HepG2 (cell line): ENCODE results near the gene SDF2. TPM values are rescaled to one million over a fixed set of nuclear protein-coding genes. Genes with fewer than 3 reads are reported as not detected.

Source experiments
- ADNP ChIP-seq: sonication (generic); formaldehyde crosslinking; IDR thresholded peaks from 2 replicates; pipeline ENCODE4 v1.4.0; 2020; ENCODE audit warnings: missing genetic modification reagents
- ISL2 ChIP-seq: sonication (generic); formaldehyde crosslinking; IDR thresholded peaks from 2 replicates; pipeline ENCODE4 v1.5.0; 2020; ENCODE audit warnings: missing genetic modification reagents
- KDM4B ChIP-seq: sonication (generic); formaldehyde crosslinking; IDR thresholded peaks from 2 replicates; pipeline ENCODE4 v1.4.0; 2020; ENCODE audit warnings: missing genetic modification reagents
- MEIS2 ChIP-seq: sonication (generic); formaldehyde crosslinking; IDR thresholded peaks from 2 replicates; pipeline ENCODE4 v1.9.0; 2021; ENCODE audit warnings: mild to moderate bottlenecking, missing genetic modification reagents
- NFKBIZ ChIP-seq: IDR thresholded peaks from 2 replicates; pipeline ENCODE4 v1.6.1; 2018; ENCODE audit warnings: missing genetic modification reagents, missing compliant biosample characterization
- RELA ChIP-seq: sonication (generic); formaldehyde crosslinking; IDR thresholded peaks from 2 replicates; pipeline ENCODE4 v1.4.0; 2020; ENCODE audit warnings: missing genetic modification reagents
- SCMH1 ChIP-seq: sonication (generic); formaldehyde crosslinking; IDR thresholded peaks from 2 replicates; pipeline ENCODE4 v1.9.0; 2021; ENCODE audit warnings: missing genetic modification reagents, mild to moderate bottlenecking, borderline replicate concordance
- ZNF253 ChIP-seq: sonication (generic); formaldehyde crosslinking; IDR thresholded peaks from 2 replicates; pipeline ENCODE4 v1.8.0; 2022; ENCODE audit warnings: mild to moderate bottlenecking, missing genetic modification reagents, borderline replicate concordance
- ZNF256 ChIP-seq: sonication (generic); formaldehyde crosslinking; conservative IDR thresholded peaks from 2 replicates; pipeline ENCODE4 v1.4.0; 2020; ENCODE audit warnings: missing genetic modification reagents
- ZNF33A ChIP-seq: sonication (generic); formaldehyde crosslinking; IDR thresholded peaks from 2 replicates; pipeline ENCODE4 v1.5.1; 2020; ENCODE audit warnings: missing genetic modification reagents, mild to moderate bottlenecking, moderate library complexity, borderline replicate concordance
- ZNF350 ChIP-seq: sonication (generic); formaldehyde crosslinking; IDR thresholded peaks from 2 replicates; pipeline ENCODE4 v1.4.0; 2020; ENCODE audit warnings: mild to moderate bottlenecking, low read depth, missing genetic modification reagents, borderline replicate concordance
- ZNF567 ChIP-seq: sonication (generic); formaldehyde crosslinking; IDR thresholded peaks from 2 replicates; pipeline ENCODE4 v1.8.1; 2023; ENCODE audit warnings: mild to moderate bottlenecking, missing genetic modification reagents, borderline replicate concordance
- ZNF724P ChIP-seq: sonication (generic); formaldehyde crosslinking; IDR thresholded peaks from 2 replicates; pipeline ENCODE4 v1.8.0; 2022; ENCODE audit warnings: missing genetic modification reagents, borderline replicate concordance
- ZNF772 ChIP-seq: sonication (generic); formaldehyde crosslinking; IDR thresholded peaks from 2 replicates; pipeline ENCODE4 v1.5.0; 2020; ENCODE audit warnings: mild to moderate bottlenecking, missing genetic modification reagents
- polyA plus RNA-seq, 8 experiments: library from polyadenylated mRNA; depleted of rRNA in 3 of 8; stranded (reverse) in 7 of 8; unstranded in 1 of 8; fragments of >200 nt; fragmentation: Illumina TruSeq in 4 of 8; extraction: Trizol in 4 of 8; gene quantifications; 2 replicates each; pipeline versions ENCODE4 v1.2.1 to v1.2.3, GENCODE V29; 2011 to 2016; ENCODE audit warnings: low read depth in 4 of 8, missing spikeins in 1 of 8, mixed read lengths in 1 of 8; ENCODE audit not compliant: insufficient read depth in 1 of 8
- total RNA-seq, 5 experiments: library from RNA; depleted of rRNA; stranded (reverse); fragments of >200 nt; fragmentation: Illumina TruSeq; extraction: Trizol; gene quantifications; 2 replicates each; pipeline ENCODE4 v1.2.3, GENCODE V29; 2016; ENCODE audit warnings: low read depth in 1 of 5
- TF ChIP-seq, protein P1 (sequence below): sonication (generic); formaldehyde crosslinking; IDR thresholded peaks from 2 replicates; pipeline ENCODE4 v1.9.0; 2021; ENCODE audit warnings: missing genetic modification reagents, borderline replicate concordance
- TF ChIP-seq, protein P2 (sequence below): sonication (generic); formaldehyde crosslinking; conservative IDR thresholded peaks from 2 replicates; pipeline ENCODE4 v1.4.0; 2020; ENCODE audit warnings: missing genetic modification reagents
- TF ChIP-seq, protein P3 (sequence below): sonication (generic); formaldehyde crosslinking; IDR thresholded peaks from 2 replicates; pipeline ENCODE4 v1.5.1; 2020; ENCODE audit warnings: mild to moderate bottlenecking, missing genetic modification reagents
- TF ChIP-seq, protein P4 (sequence below): sonication (generic); formaldehyde crosslinking; IDR thresholded peaks from 2 replicates; pipeline ENCODE4 v1.4.0; 2020; ENCODE audit warnings: mild to moderate bottlenecking, missing genetic modification reagents
- TF ChIP-seq, protein P5 (sequence below): sonication (generic); formaldehyde crosslinking; IDR thresholded peaks from 2 replicates; pipeline ENCODE4 v1.4.0; 2020; ENCODE audit warnings: low read depth, mild to moderate bottlenecking, missing genetic modification reagents

SDF2 gene
- total and polyA plus RNA-seq, 2 of the 13 experiments (the other 11 are each of a cell fraction or from before 2014, with no cell fraction given): 58.2 to 58.4 TPM

DNA sequence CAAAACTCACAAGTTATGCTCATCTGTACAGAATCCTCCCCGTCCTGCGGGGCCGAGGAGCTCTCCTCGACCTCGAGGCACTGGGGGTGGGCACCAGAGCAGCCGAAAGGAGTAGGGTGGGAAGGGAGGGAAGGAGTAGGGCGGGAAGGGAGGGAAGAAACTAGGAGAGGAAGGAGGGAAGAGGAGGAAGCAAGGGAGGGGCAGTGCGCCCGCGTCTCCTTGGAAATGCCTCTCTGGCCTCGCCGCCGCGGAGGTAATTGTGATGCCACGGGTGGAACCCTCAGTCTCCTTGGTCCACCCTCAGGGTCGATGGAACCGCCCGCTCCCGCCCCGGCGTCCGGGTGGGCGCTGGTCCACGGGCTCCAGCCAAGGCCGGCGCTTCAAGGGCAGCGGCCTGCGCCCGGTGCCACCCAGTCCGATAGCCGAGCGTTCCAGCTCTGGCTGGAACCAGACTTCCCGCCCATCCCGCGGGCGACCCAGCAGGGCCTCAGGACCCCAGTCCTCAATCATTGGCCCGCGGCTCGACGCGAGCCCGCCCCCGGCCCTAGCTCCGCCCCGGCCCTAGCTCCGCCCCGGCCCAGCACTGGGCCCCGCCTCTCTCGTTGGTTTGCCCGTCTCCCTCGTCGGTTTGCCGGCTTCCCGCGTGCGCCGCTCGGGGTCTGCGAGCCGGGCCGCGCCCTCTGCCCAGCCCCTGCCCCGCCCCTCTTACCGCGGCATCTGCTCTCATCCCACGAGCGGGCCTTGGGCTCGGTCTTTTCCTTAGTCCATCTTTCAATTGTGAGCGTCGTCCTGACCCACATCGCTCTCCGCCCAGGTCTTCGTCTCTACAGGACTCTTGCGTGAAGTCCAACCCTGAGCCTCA lies 49.4 kb upstream of the SDF2 start (continued):
- TF ChIP-seq, protein P1, sequence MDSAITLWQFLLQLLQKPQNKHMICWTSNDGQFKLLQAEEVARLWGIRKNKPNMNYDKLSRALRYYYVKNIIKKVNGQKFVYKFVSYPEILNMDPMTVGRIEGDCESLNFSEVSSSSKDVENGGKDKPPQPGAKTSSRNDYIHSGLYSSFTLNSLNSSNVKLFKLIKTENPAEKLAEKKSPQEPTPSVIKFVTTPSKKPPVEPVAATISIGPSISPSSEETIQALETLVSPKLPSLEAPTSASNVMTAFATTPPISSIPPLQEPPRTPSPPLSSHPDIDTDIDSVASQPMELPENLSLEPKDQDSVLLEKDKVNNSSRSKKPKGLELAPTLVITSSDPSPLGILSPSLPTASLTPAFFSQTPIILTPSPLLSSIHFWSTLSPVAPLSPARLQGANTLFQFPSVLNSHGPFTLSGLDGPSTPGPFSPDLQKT (CRISPR knock-in tag): no peak
- TF ChIP-seq, protein P2, sequence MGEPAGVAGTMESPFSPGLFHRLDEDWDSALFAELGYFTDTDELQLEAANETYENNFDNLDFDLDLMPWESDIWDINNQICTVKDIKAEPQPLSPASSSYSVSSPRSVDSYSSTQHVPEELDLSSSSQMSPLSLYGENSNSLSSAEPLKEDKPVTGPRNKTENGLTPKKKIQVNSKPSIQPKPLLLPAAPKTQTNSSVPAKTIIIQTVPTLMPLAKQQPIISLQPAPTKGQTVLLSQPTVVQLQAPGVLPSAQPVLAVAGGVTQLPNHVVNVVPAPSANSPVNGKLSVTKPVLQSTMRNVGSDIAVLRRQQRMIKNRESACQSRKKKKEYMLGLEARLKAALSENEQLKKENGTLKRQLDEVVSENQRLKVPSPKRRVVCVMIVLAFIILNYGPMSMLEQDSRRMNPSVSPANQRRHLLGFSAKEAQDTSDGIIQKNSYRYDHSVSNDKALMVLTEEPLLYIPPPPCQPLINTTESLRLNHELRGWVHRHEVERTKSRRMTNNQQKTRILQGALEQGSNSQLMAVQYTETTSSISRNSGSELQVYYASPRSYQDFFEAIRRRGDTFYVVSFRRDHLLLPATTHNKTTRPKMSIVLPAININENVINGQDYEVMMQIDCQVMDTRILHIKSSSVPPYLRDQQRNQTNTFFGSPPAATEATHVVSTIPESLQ (CRISPR knock-in tag): no peak
- TF ChIP-seq ZNF567 (CRISPR knock-in tag) (no peak), KDM4B (CRISPR knock-in tag) (no peak), ZNF772 (CRISPR knock-in tag) (no peak), NFKBIZ (no peak; the same call in 1 of the 2 replicates), ZNF253 (CRISPR knock-in tag) (no peak), ADNP (CRISPR knock-in tag) (no peak), ZNF33A (no peak), ZNF724P (no peak; the same call in 1 of the 2 replicates), ISL2 (peak; percentile 46; the same call in 1 of the 2 replicates), SCMH1 (CRISPR knock-in tag) (no peak), ZNF256 (0 out of 2 replicates have a peak, but pooled peaks have one; percentile 17), MEIS2 (CRISPR knock-in tag) (peak; percentile 50; the same call in 1 of the 2 replicates), ZNF350 (CRISPR knock-in tag) (no peak), RELA (CRISPR knock-in tag) (no peak)
- TF ChIP-seq, protein P3, sequence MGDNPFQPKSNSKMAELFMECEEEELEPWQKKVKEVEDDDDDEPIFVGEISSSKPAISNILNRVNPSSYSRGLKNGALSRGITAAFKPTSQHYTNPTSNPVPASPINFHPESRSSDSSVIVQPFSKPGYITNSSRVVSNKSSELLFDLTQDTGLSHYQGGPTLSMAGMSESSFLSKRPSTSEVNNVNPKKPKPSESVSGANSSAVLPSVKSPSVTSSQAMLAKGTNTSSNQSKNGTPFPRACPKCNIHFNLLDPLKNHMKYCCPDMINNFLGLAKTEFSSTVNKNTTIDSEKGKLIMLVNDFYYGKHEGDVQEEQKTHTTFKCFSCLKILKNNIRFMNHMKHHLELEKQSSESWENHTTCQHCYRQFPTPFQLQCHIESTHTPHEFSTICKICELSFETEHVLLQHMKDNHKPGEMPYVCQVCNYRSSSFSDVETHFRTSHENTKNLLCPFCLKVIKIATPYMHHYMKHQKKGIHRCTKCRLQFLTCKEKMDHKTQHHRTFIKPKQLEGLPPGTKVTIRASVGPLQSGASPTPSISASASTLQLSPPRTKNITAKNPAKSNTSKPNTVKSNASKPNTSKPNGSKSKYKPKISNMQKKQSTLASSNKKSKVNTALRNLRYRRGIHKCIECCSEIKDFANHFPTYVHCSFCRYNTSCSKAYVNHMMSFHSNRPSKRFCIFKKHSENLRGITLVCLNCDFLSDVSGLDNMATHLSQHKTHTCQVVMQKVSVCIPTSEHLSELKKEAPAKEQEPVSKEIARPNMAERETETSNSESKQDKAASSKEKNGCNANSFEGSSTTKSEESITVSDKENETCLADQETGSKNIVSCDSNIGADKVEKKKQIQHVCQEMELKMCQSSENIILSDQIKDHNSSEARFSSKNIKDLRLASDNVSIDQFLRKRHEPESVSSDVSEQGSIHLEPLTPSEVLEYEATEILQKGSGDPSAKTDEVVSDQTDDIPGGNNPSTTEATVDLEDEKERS (CRISPR knock-in tag): no peak
- TF ChIP-seq, protein P4, sequence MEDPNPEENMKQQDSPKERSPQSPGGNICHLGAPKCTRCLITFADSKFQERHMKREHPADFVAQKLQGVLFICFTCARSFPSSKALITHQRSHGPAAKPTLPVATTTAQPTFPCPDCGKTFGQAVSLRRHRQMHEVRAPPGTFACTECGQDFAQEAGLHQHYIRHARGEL (CRISPR knock-in tag): no peak
- TF ChIP-seq, protein P5, sequence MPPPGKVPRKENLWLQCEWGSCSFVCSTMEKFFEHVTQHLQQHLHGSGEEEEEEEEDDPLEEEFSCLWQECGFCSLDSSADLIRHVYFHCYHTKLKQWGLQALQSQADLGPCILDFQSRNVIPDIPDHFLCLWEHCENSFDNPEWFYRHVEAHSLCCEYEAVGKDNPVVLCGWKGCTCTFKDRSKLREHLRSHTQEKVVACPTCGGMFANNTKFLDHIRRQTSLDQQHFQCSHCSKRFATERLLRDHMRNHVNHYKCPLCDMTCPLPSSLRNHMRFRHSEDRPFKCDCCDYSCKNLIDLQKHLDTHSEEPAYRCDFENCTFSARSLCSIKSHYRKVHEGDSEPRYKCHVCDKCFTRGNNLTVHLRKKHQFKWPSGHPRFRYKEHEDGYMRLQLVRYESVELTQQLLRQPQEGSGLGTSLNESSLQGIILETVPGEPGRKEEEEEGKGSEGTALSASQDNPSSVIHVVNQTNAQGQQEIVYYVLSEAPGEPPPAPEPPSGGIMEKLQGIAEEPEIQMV (CRISPR knock-in tag): peak; percentile 27; the same call in 1 of the 2 replicates
